Hepatocyte (in vitro differentiated cells): ENCODE data around the gene CCDC167. TPM values are rescaled to one million over a fixed set of nuclear protein-coding genes. Genes with fewer than 3 reads are reported as not detected.

Experiments used
- DNase-seq: peaks from one replicate; pipeline ENCODE4 v3.0.0-alpha.2; 2016; ENCODE audit warnings: low spot score
- H2AFZ ChIP-seq: fragments of 200-600 bp; sonication (generic); 2 replicates; pipeline ENCODE4 v1.6.0; 2016; ENCODE audit warnings: antibody characterized with exemption, mild to moderate bottlenecking
- H3K27ac ChIP-seq: fragments of 200-600 bp; sonication (generic); 2 replicates; pipeline ENCODE4 v1.5.1; 2016; ENCODE audit warnings: mild to moderate bottlenecking
- H3K27me3 ChIP-seq: fragments of 200-600 bp; sonication (generic); 2 replicates; pipeline ENCODE4 v1.6.1; 2016
- H3K36me3 ChIP-seq: fragments of 200-600 bp; sonication (generic); replicated peaks from 2 replicates; pipeline ENCODE4 v1.5.1; 2016; ENCODE audit warnings: low read depth; ENCODE audit not compliant: insufficient read depth
- H3K4me1 ChIP-seq: fragments of 200-600 bp; sonication (generic); 2 replicates; pipeline ENCODE4 v1.5.1; 2016; ENCODE audit warnings: mild to moderate bottlenecking, moderate library complexity; ENCODE audit not compliant: insufficient read depth
- H3K4me2 ChIP-seq: fragments of 200-600 bp; sonication (generic); 2 replicates; pipeline ENCODE4 v1.6.0; 2016
- H3K4me3 ChIP-seq: fragments of 200-600 bp; sonication (generic); 2 replicates; pipeline ENCODE4 v1.5.1; 2016; ENCODE audit warnings: mild to moderate bottlenecking
- H3K79me2 ChIP-seq: fragments of 200-600 bp; sonication (generic); 2 replicates; pipeline ENCODE4 v1.6.0; 2017; ENCODE audit warnings: mild to moderate bottlenecking
- H3K9me2 ChIP-seq: fragments of 200-600 bp; sonication (generic); replicated peaks from 2 replicates; pipeline ENCODE4 v1.6.0; 2017; ENCODE audit warnings: mild to moderate bottlenecking; ENCODE audit not compliant: insufficient read depth
- H3K9me3 ChIP-seq: fragments of 200-600 bp; sonication (generic); 2 replicates; pipeline ENCODE4 v1.5.1; 2016; ENCODE audit warnings: low read depth, mild to moderate bottlenecking
- H4K20me1 ChIP-seq: fragments of 200-600 bp; sonication (generic); 2 replicates; pipeline ENCODE4 v1.6.0; 2016; ENCODE audit warnings: mild to moderate bottlenecking; ENCODE audit not compliant: insufficient read depth, poor library complexity, severe bottlenecking
- EZH2 ChIP-seq: fragments of 200-600 bp; sonication (generic); IDR thresholded peaks from 2 replicates; pipeline ENCODE4 v1.6.1; 2016; ENCODE audit warnings: antibody characterized with exemption, mild to moderate bottlenecking, borderline replicate concordance
- EZH2phosphoT487 ChIP-seq: fragments of 200-600 bp; sonication (generic); IDR thresholded peaks from one replicate; pipeline ENCODE4 v1.6.1; 2018; ENCODE audit warnings: antibody characterized with exemption, mild to moderate bottlenecking, low read depth, moderate library complexity; ENCODE audit not compliant: unreplicated experiment, severe bottlenecking
- WGBS: methylation state at CpG from one replicate; pipeline ENCODE4 v1.1.6; 2016; ENCODE audit warnings: low lambda C conversion rate; ENCODE audit errors: missing lambda C conversion rate; 5-methylcytosine and 5-hydroxymethylcytosine counted together
- polyA plus RNA-seq: library from polyadenylated mRNA; unstranded; fragments of >200 nt; fragmentation: Nextera tagmentation; extraction: Ambion mirVana; gene quantifications from 2 replicates; pipeline ENCODE4 v1.2.1, GENCODE V29; 2016
- total RNA-seq: library from RNA; depleted of rRNA; stranded (reverse); fragments of >200 nt; gene quantifications from 2 replicates; pipeline ENCODE4 v1.2.3, GENCODE V29; 2014
- TF ChIP-seq, protein P1 (sequence below): fragments of 200-600 bp; sonication (generic); IDR thresholded peaks from 2 replicates; pipeline ENCODE4 v1.5.1; 2016; ENCODE audit warnings: antibody characterized with exemption, mild to moderate bottlenecking; ENCODE audit not compliant: poor library complexity

CCDC167 gene
- total and polyA plus RNA-seq, 2 experiments from 2014 or later = 32.5 to 66.1 TPM

DNA sequence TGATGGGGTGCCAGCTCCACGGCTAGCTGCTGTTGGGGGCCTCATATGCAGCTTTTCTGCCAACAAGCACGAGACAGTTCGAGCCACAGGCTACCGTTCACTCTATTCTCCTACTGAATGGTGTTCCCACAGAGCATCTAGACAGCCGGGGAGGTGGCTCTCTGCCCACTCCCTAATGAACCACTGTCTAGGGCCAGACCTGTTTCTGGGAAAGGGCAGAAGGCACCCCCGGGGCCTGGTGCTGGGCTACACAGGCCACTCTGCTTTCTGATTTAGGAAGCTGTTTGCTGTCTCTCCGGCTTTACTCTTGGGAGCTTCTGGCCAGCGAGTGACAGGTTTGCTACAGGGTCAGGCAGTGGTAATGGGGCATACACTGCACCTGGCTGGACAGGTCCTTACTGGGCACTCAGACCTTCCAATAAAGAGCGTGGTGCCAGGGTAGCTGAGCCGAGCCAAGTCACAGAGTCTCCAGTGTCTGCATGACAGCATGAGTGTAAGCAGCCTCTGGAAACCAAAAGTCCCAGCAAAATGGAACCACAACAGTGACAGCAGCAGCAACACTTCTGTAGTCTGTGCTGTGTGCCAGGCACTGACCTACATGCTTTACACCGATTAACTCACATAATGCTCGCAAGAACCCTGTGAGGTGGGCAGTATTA lies 8.4 kb downstream of the CCDC167 start:
- Histone ChIP-seq H3K4me1 (no peaks in the 10 kb centered on the region), H3K4me2 (no peak overlapping the region), H3K9me2 (no peaks in the 10 kb centered on the region), H3K4me3 (no peak overlapping the region), H3K27ac (no peak overlapping the region), H3K9me3 (no peaks in the 10 kb centered on the region), H4K20me1 (no peaks in the 10 kb centered on the region), H3K36me3 (no peaks in the 10 kb centered on the region), H3K79me2 (no peaks in the 10 kb centered on the region), H3K27me3 (no peaks in the 10 kb centered on the region), H2AFZ (no peak overlapping the region)
- TF ChIP-seq EZH2phosphoT487 (no peak), EZH2 (no peak)
- TF ChIP-seq, protein P1, sequence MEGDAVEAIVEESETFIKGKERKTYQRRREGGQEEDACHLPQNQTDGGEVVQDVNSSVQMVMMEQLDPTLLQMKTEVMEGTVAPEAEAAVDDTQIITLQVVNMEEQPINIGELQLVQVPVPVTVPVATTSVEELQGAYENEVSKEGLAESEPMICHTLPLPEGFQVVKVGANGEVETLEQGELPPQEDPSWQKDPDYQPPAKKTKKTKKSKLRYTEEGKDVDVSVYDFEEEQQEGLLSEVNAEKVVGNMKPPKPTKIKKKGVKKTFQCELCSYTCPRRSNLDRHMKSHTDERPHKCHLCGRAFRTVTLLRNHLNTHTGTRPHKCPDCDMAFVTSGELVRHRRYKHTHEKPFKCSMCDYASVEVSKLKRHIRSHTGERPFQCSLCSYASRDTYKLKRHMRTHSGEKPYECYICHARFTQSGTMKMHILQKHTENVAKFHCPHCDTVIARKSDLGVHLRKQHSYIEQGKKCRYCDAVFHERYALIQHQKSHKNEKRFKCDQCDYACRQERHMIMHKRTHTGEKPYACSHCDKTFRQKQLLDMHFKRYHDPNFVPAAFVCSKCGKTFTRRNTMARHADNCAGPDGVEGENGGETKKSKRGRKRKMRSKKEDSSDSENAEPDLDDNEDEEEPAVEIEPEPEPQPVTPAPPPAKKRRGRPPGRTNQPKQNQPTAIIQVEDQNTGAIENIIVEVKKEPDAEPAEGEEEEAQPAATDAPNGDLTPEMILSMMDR = no peak
- WGBS = 84% methylated on average over 12 of the region's 12 CpGs
- no peak for DNase-seq

DNA sequence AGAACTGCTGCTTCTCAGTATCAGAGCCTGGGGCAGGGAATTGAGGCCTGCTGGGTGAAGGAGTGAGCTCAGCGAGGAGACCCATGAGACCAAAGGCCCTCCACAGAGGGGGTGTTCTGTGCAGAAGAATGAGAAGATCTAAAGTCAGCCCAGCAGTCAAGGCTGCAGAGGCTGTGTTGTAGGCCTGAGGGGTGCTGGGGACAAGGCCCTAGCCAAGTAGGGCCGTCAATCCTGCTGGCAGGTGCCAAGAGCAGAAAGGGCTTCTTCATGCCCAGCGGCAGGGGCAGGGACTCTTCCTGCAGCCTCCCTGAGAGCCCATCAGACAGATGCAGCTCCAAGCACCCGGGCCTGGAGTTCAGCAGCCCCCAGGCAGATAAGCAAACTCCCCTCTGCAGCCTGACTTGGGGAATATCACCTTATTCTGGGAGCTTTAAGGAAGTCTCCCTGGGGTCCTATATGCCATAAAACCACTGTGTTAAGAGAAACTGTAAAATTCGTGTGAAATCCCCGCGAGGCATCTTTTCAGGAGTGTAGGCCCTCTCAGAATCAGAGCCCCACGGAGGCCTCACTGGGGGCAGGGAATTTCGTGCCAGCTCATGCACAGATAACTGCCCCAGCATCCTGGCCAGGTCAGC lies 9.0 kb downstream of the CCDC167 start:
- no peaks in the 10 kb centered on the region for H4K20me1 ChIP-seq
- no peak overlapping the region for H3K27ac ChIP-seq
- H3K4me2 ChIP-seq = no peak overlapping the region
- DNase-seq = no peak
- no peaks in the 10 kb centered on the region for H3K36me3 ChIP-seq
- no peak overlapping the region for H2AFZ ChIP-seq
- whole genome bisulfite sequencing = 84% methylated on average over 9 of the region's 9 CpGs
- no peaks in the 10 kb centered on the region for H3K9me2 ChIP-seq
- no peaks in the 10 kb centered on the region for H3K79me2 ChIP-seq
- no peaks in the 10 kb centered on the region for H3K4me1 ChIP-seq
- no peaks in the 10 kb centered on the region for H3K9me3 ChIP-seq
- H3K27me3 ChIP-seq = no peaks in the 10 kb centered on the region
- H3K4me3 ChIP-seq = no peak overlapping the region
- no peak for TF ChIP-seq EZH2phosphoT487
- TF ChIP-seq, protein P1 = no peak
- no peak for TF ChIP-seq EZH2

DNA sequence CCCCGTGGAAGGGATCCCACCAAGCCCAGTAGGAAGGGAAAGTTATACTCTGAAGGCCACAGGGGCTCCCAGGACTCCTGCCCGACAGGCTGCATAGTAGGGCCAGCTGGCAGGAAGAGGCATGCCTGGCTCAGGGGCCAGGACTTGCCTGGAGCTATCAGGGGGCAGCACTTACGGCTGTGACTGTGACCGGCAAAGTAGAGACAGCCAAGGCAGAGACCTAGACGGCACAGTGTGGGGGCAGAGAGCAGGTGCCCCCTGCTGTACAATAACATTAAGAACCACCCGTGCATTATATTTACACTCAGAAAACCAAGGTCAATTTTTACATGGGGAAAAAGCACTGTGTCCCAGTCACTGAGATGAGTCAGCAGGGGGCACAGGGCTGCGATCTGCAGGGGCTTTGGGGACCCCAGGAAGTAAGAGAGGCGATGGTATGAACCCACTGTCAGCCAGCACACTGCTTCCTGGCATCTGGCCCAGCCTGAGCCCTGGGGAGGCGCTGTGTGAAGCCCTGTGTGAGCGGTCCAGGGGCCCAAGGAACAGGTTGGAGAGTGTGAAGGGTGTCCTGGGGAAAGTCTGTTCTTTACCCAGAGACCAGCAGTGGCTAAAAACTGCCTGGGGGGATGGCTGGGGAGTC lies 9.9 kb downstream of the CCDC167 start:
- Histone ChIP-seq H3K36me3 (no peaks in the 10 kb centered on the region), H4K20me1 (no peaks in the 10 kb centered on the region), H3K79me2 (no peaks in the 10 kb centered on the region), H3K4me3 (no peak overlapping the region), H3K4me2 (no peak overlapping the region), H3K9me3 (no peaks in the 10 kb centered on the region), H3K9me2 (no peaks in the 10 kb centered on the region), H3K4me1 (no peaks in the 10 kb centered on the region), H2AFZ (no peak overlapping the region), H3K27ac (no peak overlapping the region), H3K27me3 (no peaks in the 10 kb centered on the region)
- TF ChIP-seq EZH2phosphoT487 (no peak), EZH2 (no peak)
- TF ChIP-seq, protein P1 = no peak
- WGBS = 52% methylated on average over 9 of the region's 10 CpGs
- no peak for DNase-seq
